HG02623 (cell line): ENCODE measurements around the gene NEK11.

Source experiments
- ATAC-seq: cut with Tn5 transposase; IDR thresholded peaks from one replicate; pipeline ENCODE4 v1.9.1; 2021; ENCODE audit warnings: moderate library complexity; ENCODE audit not compliant: unreplicated experiment

Gene NEK11

GRCh38 chr3:131140891-131141290 is 114.2 kb downstream of the NEK11 start:
- no peak for ATAC-seq

- ATAC-seq = no peak
These were observed 115.1 kb downstream of the NEK11 start for GRCh38 chr3:131141770-131142169.

- no peak for ATAC-seq
These were observed 115.9 kb downstream of the NEK11 start for GRCh38 chr3:131142580-131142979.

GRCh38 chr3:131143802-131144201 is 117.1 kb downstream of the NEK11 start:
- no peak for ATAC-seq

- no peak for ATAC-seq
These were observed 120.9 kb downstream of the NEK11 start for GRCh38 chr3:131147534-131147933.

GRCh38 chr3:131158434-131158833 is 131.8 kb downstream of the NEK11 start:
- no peak for ATAC-seq

- ATAC-seq = no peak
These were observed 135.8 kb downstream of the NEK11 start for GRCh38 chr3:131162516-131162915.

GRCh38 chr3:131167867-131168266 is 141.2 kb downstream of the NEK11 start:
- ATAC-seq = no peak

GRCh38 chr3:131169331-131169730 is 142.7 kb downstream of the NEK11 start:
- no peak for ATAC-seq

- ATAC-seq = no peak
These were observed 146.0 kb downstream of the NEK11 start for GRCh38 chr3:131172502-131173200.

- ATAC-seq = peak; percentile 86
These were observed 148.1 kb downstream of the NEK11 start for GRCh38 chr3:131174752-131175151.

- ATAC-seq = no peak
These were observed 152.2 kb downstream of the NEK11 start for GRCh38 chr3:131178710-131179375.

- ATAC-seq = no peak
These were observed 166.0 kb downstream of the NEK11 start for GRCh38 chr3:131192701-131193100.

- no peak for ATAC-seq
These were observed 167.1 kb downstream of the NEK11 start for GRCh38 chr3:131193641-131194238.

- ATAC-seq = no peak
These were observed 168.1 kb downstream of the NEK11 start for GRCh38 chr3:131194816-131195215.

GRCh38 chr3:131200636-131201199 is 174.0 kb downstream of the NEK11 start:
- no peak for ATAC-seq

GRCh38 chr3:131216330-131216729 is 189.7 kb downstream of the NEK11 start:
- ATAC-seq = no peak

- ATAC-seq = no peak
These were observed 190.1 kb downstream of the NEK11 start for GRCh38 chr3:131216801-131217200.

GRCh38 chr3:131217296-131217741 is 190.6 kb downstream of the NEK11 start:
- ATAC-seq = no peak

- no peak for ATAC-seq
These were observed 191.5 kb downstream of the NEK11 start for GRCh38 chr3:131218196-131218595.

- ATAC-seq = no peak
These were observed 195.1 kb downstream of the NEK11 start for GRCh38 chr3:131221731-131222130.

GRCh38 chr3:131222599-131222998 is 195.9 kb downstream of the NEK11 start:
- no peak for ATAC-seq
